ENCODE results near the gene VAT1.
A peak's percentile ranks its signal among the peaks of the same experiment; 100 is the strongest.

VAT1 gene

DNA sequence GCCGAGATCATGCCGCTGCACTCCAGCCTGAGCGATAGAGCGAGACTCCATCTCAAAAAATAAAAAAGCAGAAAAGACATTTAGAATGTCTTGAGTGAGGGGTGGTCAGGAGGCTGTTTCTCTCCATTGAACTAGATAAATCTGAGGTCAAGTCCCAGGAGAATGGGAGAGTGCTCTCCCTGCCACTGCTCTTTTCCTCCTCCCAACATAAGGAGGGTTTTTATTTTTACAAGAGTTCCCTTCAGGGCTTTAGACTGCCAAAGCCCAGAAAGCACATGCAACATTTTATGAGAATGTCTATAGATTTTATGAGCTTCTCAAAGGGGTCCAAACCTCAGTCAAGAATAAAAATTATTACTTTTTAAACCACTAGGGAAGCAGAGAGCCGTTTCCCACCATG lies 4.4 kb upstream of the VAT1 start:
- no peak for DNase-seq

DNA sequence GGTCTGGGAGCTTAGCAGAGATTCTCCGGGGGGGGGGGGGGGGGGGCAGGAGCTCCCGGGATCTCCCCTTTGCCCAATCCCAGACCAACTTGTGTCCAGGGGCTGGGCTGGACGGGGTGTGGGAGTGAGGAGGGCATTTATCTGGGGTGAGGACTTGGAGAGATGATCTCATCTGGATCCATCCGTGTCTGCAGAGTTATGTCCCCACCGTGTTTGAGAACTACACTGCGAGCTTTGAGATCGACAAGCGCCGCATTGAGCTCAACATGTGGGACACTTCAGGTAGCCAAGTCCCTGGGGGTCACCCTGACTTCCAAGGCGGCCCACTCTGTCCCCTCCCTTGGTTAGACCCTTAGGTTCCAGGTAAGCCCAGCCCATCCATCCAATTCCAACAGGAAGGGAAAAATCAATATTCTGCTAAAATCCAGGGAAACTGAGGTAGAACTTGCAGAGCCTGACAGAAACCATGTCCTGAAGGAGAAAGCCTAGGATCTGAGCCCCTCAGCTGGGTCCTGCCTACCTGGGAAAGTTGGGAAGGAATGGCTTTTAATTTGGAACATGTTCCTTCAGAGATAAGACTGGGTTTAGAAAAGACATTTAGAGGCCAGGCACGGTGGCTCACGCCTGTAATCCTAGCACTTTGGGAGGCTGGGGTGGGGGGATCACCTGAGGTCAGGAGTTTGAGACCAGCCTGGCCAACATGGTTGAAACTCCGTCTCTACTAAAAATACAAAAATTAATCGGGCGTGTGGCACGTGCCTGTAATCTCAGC lies 3.8 kb upstream of the VAT1 start:
- no peak for DNase-seq

DNA sequence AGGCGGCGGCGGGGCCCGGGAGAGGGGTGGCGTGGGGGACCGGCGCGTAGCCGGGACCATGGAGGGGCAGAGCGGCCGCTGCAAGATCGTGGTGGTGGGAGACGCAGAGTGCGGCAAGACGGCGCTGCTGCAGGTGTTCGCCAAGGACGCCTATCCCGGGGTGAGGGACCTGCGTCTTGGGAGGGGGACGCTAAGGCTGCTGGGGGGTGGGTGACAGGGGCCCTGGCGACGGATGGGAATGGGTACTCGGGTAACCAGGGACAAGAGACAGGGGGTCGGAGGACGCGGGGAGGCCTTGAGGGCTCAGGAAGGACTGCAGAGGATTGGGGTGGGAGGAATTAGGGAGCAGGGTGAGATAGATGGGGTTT lies 3.1 kb upstream of the VAT1 start:
- no peak for DNase-seq

DNA sequence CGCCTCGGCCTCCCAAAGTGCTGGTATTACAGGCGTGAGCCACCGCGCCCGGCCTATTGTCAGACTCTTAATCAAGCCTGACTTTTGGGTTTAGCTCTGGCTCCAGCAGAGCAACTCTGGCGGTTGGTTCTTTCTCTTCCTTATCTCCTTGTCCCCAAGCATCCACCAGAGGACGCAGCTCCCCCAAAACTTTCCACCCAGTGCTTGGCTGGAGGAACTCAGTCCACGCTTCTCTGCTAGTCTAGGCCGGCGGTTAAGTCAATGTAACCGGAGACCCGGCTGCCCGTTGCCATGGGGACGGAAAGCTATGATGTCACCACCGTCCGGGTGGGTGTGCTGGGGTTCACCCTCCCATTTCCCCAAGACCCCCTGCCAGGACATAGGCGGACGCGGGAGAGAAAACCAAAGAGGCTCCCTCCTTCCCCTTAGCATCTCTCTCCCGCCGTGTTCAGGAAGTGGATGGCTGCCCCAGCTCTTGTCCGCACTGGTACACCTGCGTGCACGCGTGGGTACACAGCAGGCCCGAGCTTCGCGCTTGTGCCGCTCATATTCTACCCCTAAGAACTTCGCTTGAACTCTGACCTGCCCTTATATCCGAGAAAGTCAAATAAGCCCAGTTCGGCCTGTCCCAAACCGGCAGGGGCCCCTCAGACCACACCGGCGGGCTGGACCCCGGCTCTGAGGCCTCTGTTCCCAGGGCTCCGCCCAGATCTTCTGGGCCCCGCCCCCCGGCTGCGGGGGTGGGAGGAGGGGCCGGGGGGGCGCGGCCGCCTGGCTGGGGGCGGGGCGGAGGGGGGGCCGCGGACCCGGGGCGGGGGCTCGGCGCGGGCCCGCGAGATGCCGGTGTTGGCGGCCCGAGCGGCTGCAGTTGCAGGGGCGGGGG lies 2.5 kb upstream of the VAT1 start, which contains the start of gene RND2:
Gene RND2 (plus strand): TSS at position 825 of the 883 bp plus-strand sequence. CDS start 117 bp downstream, outside the sequence.
- peak; percentile 75 for DNase-seq

DNA sequence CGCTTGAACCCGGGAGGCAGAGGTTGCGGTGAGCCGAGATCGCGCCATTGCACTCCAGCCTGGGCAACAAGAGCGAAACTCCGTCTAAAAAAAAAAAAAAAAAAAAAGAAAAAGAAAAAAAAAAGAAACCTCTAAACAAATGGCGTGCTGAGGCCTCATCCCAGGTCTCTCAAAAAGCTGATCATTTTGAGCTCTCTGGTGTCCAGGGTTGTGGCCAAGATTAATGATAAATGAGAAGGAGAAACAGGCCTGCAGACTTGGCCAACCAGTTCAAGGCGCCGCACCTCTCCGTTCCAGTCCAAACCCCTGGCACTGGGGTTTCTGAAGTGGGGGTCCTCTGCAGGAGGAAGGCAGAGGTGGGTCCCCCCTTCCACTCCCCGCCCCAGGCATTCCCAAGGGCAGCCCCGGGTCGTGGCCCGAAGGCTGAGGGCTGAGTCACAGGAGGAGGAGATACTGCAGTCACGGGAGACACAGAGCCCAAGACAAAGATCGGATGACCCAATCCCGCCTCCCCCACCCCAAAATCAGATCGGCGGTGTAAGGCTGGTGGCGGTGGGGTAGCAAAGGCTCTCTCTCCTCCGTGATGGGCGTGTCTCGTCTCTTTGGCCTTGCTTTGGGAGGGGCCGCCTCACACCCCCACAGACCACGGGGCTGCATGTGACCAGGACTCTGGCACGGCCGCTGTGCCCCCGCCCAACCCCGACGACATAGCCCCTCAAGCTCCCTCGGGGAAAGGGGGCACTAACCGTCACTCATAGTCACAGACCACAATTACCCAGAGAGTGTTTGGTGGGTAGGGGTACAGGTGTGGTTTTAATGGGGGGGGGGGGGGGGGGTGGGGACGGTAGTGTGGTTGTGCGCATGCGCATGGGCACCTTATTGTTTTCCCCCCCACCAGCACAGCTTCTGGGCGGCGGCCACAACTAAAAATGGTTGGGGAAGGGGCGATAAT lies 1.1 kb downstream of the VAT1 start:
- peak; percentile 17 for DNase-seq

DNA sequence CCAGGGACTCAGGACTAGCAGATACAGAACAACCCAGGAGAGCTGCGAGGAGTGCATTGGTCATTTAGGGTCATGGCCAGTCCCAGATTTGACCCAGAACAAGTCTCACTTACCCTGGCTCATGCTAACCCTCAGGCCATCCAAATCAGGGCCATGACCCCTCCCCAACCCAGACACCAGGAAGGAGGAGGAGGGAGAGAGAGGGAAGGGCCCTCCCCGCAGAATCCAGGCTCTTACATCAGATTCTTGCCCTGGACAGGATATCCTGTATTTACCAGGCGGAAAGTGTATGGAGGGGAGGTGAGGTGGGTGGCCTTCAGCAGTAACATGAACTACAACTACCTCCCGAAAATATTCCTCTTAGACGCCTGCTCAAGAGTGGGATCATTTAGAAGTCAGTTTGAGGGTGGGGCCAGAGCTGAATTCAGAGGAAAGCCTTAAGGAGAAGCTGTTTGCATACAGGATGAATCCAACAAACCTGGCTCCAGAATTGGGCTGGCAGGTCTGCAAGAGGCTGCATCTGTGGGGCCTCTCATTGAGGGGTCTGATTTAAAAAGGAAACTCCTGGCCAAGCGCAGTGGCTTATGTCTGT lies 2.1 kb downstream of the VAT1 start:
- no peak for DNase-seq

DNA sequence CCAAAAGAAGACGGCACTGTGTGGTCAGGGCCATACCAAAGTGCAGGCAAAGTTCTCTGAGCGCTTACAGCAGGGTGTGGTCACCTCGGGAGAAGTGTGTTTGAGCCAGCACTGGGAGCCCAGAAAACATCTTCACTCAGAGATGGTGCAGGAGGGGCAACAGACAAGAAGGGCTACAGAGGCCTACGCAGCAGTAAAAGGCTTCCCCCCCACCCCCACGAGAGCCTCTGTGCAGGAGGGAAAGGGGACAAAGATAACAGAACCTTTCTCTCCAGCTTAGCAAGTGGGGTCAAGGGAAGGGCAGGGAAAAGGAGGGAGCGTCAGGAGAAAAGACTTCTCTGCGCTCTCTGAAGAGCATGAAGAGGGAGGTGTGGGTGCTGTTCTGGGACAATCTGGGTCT lies 2.8 kb downstream of the VAT1 start:
- DNase-seq, result no peak

DNA sequence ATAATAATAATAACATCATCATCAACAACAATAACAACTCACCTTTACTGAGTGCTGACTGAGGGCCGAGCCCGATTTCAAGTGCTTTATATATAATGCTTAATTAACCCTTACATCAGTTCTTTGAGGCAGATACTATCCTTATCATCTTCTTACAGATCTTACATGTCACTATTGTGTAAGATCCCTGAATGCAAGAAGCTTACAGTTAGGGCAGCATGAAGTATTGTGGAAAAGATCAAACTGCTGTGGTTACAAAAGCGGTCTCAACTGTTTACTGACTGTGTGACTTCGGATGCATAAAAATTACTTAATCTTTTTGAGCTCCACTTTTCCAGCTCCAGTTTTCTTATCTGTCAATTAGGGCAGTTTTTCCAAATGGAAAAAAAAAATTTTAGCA lies 3.3 kb downstream of the VAT1 start:
- DNase-seq, result no peak

DNA sequence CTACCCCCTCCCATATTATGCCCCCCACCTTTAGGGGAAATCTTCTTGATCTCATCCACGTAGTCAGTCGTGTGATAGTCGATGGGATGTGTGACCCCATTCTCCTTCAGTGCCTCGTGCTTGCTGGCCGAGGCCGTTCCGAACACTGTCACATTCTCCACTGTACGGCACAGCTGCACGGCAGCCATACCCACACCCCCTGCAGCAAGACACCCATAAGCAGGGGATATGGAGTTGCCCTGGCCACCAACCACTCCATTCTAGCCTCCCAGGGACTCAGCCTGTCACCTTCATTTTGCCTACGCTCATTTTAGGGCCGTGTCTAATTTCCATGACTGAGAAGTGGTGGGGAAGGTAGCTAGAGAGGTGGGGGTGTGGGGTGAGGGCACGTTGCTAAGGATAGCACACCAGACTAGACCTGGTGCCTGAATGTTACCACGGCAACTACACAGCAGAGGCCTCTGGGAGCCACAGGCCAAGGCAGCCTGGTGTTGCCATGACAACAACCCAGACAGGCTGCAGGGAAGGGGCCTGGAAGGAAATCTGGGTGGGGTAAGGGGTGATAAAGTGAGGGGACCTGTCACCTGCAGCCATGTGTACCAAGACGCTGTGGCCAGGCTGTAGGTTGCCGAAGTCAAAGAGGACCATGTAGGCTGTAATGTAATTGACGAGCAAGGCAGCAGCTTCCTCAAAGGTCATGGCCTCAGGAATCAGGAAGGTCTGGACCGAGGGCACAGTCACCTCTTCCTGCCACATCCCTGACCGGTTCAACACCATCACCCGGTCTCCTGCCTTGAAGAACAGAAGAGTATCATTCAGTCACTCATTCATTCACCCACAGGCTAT lies 4.0 kb downstream of the VAT1 start:
- peak; percentile 57 for DNase-seq

DNA sequence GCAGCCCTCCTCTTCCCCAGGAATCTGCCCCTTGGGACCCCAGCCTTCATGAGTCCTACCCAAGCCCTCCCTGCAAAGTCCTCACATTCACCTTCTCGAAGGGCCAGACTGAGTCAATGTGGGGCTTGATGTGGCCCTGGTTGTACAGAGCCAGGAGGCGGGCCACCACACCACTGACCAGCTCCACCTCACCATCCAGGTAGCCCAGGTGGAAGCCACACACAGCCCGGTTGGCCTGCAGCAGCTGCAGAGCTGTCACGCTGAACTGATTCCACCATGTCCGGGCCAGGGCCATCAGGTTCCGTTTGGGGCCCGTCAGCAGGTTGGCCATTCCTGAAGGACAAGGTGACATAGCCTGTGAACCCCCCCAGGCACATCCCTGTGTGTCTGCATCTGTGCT lies 6.0 kb downstream of the VAT1 start:
- no peak for DNase-seq

DNA sequence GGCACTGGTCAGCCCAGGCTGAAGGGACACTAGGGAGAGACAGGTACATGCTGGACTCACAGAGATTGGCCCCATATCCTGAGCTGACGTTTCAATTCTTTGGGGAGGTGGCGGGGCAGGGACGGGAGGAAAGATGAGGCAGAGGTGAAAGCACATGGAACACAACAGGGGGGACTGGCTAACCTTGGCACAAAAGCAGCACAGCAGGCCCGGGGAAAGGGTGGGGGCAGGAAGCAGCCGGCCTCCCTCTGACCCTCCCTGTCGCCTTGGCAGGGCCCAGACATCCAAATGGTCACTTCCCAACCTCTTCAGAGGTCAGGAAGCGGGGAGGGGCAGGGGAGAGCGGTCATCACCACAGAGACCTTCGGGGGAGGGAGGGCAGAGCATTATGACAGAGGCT lies 6.6 kb downstream of the VAT1 start:
- DNase-seq, result no peak

DNA sequence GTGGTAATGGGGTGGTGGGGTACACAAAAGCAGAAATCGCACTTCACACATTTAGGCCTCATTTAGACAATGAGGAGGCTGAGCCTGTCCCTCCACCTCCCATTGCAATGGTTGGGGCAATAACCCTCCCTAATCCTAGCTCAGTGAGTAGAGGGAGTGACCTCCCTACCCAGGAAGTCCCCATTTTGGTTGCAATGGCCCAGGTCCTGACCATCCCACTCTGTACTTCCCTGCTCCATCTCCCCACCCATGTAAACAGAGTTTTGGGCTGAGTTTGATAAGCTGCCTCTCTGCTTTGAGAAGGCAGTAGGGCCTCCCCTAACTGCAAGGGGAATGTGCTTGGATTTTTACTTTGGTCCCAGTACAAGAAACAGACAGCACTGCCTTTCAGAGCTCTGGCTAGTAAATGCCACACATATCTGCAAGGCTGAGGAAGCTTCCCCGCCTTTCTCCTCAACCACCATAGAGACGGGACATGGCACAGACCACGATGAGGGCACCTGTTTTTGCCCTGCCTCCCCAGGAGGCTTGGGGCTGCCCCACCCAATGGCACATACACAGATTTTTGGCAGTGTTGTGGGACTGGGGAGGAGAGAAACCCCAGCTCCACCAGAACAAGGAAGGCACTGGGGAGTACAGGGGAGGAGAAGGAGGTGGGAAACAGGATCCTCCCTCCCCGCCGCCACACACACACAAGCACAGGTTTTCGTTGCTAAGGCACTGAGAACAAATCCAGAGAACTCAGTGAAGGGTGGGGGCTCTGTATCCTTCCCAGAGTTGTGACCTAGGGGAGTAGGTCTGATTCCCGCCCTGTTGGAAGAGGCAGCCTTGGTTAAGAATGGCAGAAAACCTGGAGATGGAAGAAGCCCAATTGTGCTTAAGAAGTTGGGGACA lies 7.3 kb downstream of the VAT1 start:
- no peak for DNase-seq

DNA sequence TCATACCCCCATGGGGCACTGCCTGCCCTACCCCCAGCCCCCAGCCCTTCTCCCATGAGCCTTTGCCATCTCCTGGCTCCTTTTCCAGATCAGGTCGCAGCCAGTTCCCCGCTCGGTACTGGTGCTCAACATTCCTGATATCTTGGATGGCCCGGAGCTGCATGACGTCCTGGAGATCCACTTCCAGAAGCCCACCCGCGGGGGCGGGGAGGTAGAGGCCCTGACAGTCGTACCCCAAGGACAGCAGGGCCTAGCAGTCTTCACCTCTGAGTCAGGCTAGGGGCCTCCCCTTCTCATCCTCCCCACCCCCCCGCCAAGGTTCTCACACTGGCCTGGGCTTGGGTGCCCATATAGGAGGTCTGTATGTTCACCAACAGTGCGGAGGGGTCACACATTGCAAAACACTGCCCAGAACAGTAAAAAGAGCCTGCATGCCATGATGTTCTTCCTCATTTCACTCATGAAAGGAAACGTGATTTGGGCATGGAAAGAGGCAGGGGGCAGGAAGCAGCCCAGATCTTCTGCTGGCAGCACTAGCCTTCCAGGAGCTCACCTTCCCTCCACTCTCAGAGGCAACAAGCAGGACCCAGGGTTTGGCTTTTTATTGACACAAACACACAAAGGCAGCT lies 8.1 kb downstream of the VAT1 start:
- no peak for DNase-seq

DNA sequence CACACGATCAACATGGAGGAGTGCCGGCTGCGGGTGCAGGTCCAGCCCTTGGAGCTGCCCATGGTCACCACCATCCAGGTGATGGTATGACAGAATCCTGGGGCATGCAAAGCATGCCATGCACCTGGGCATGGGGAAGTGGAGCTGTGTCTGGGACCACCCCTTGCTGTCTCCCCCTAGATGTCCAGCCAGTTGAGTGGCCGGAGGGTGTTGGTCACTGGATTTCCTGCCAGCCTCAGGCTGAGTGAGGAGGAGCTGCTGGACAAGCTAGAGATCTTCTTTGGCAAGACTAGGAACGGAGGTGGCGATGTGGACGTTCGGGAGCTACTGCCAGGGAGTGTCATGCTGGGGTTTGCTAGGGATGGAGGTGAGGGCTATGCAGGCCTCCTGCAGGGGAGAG lies 8.9 kb downstream of the VAT1 start:
- DNase-seq, result no peak

DNA sequence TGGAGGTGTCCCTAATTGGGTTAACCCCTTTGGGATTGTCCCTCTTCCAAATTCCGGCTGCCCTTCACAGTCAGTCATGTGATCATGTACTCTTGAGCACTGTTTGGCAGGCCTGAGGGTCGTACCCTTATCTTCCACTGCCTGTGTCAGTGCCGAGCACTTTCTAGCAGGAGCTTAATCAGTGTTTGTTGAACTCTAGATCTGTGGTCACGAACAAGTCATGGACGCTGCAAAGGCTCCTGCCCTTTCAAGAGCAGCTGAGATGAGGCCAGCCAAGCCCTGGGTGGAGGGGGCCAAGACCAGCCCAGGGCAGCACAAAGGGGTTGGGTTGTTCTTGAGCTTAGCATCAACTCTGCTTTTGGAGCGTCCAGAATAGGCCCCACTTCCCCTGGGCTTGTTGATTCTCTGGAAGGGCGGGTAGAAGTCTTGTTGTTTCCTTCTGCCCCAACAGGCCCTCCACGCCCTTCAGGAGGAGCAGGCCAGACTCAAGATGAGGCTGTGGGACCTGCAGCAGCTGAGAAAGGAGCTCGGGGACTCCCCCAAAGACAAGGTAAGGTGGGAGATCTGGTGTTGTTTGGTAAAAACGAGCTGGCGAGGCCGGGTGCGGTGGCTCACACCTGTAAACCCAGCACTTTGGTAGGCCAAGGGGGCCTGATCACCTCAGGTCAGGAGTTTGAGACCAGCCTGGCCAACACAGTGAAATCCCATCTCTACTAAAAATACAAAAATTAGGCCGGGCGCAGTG lies 10.3 kb downstream of the VAT1 start:
- DNase-seq, result no peak

DNA sequence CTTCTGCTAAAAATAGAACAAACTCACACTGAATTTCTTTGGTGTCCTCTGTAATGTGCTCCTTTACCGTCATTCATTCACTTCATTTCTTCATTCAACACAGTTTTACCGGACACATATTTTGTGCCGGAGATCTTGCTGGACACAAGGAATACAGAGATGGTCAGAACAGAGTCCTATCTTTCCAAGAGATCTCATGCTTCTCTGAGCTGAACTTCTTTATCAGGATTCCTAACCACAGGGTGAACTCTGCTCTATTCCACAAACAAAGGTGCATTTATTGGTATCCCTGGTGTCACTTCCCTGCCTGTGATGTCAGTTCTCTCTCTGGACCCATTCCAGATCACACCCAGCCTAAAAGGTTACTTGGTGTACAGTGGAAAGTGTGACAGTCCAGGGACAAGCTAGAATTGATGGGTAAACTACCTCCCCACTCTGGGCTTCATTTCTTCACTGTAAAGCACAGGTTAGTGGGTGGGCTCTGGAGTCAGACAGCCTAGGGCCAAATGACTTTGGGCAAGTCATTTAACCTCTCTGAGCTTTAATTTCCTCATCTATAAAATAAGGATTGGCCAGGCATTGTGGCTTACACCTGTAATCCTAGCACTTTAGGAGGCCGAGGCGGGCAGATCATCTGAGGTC lies 11.4 kb downstream of the VAT1 start:
- DNase-seq, result no peak

DNA sequence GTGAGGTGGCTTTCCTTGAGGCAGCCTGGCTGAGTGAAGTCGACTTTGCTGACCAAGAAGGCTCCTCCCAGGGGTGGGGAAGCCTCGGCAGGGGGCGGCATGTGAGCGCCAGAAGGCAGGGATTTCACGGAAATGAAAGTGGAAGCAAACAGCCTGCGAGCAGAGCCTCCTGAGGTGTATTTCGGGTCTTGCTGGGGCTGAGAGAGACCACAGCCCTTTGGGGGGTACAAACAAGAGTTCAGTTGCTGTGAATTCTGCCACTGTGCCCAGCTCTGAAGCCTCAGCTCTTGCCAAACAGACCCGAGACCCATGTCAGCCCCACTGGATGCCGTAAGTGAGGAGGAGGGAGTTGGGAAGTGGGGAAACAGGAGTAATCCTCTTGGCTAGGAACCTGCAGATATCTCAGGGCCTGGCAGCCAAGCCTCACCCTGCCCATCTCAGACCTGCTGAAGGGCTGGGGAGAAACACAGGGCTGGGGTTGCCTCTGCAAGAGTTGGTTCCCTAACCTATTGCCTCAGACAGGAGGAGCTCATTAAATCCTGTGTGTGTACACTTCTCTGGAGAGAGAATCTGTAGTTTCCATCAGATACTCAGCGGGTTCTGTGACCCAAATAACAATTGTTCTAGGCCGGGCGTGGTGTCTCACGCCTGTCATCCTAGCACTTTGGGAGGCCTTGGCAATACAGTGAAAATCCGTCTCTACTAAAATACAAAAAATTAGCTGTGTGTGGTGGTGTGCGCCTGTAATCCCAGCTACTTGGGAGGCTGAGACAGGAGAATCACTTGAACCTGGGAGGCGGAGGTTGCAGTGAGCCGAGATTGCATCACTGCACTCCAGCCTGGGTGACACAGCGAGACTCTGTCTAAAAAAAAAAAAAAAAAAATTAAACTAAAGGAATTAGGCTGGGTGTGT lies 15.3 kb downstream of the VAT1 start, which contains the start of gene IFI35:
Gene IFI35 (plus strand): TSS at position 146 of the 913 bp plus-strand sequence. CDS start 164 bp downstream, at position 310.
- no peak for DNase-seq
